Subcutaneous adipose tissue (tissue), 4 donors: Measurements from ENCODE around the gene ARNT2. TPM values are rescaled to one million over a fixed set of nuclear protein-coding genes. Genes with fewer than 3 reads are reported as not detected.

Experiments
- total RNA-seq, 4 donors: library from RNA; depleted of rRNA; stranded (reverse); fragments of >200 nt; gene quantifications; one replicate each; pipeline ENCODE4 v1.1.0, GENCODE V29; 2016
- TF ChIP-seq, protein P1 (sequence below): fragments of 450-650 bp; IDR thresholded peaks from one replicate; pipeline ENCODE4 v1.5.1; 2016; ENCODE audit warnings: low read depth, mild to moderate bottlenecking, control low read depth, antibody characterized with exemption, moderate library complexity

Gene ARNT2
- total RNA-seq, 4 donors from 2014 or later = 0.16 to 4.3 (median 2.3) TPM

DNA sequence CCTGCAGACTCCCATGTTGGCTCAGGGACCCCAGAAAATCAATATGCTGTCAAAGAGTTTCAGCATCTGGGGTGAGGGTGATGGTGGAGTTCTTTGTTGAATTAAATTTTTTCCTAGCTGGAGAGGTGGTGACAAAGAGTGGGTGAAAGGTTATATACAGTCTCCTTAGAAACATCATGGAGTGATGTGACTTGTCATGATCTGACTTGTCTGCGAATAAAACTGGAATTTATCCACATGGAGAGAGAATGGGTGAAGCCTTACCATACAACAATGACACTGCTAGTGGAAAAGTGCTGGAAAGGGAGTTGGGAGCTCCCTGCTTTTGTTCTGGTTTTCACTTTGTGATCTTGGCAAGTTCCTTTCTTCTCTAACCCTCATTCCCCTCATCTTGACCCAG, 75.0 kb downstream of the ARNT2 start:
- TF ChIP-seq, protein P1, sequence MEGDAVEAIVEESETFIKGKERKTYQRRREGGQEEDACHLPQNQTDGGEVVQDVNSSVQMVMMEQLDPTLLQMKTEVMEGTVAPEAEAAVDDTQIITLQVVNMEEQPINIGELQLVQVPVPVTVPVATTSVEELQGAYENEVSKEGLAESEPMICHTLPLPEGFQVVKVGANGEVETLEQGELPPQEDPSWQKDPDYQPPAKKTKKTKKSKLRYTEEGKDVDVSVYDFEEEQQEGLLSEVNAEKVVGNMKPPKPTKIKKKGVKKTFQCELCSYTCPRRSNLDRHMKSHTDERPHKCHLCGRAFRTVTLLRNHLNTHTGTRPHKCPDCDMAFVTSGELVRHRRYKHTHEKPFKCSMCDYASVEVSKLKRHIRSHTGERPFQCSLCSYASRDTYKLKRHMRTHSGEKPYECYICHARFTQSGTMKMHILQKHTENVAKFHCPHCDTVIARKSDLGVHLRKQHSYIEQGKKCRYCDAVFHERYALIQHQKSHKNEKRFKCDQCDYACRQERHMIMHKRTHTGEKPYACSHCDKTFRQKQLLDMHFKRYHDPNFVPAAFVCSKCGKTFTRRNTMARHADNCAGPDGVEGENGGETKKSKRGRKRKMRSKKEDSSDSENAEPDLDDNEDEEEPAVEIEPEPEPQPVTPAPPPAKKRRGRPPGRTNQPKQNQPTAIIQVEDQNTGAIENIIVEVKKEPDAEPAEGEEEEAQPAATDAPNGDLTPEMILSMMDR = no peak

DNA sequence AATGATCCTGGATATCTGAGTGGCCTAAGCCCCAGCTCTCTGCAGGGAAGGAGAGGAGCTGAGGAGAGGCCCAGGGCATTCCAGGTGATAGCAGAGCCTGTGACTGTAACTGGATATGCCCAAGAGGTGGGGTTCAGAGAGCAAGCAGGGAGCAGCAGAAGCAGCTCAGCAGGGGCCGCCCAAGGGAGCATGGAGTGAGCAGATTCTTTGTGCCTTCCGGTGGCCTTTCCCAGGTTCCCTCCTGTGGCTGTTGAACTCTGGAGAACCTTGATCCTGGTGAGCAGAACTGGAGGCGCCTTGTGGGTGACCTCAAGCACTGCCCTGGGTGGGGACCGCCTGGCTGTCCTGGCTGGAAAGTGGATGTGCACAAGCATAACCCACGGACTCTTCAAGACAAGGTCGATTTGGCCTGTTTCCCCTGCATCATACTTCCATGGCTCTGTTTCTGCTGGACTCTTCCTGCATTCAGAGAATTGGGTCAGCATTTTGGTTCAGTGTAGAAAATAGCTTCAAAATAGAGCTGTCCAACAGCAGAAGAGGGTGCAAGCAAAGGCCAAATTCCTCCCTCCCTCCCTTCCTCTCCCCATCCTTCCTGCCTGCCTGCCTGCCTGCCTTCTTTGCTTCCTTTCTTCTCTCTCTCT, 76.1 kb downstream of the ARNT2 start:
- TF ChIP-seq, protein P1 = no peak

DNA sequence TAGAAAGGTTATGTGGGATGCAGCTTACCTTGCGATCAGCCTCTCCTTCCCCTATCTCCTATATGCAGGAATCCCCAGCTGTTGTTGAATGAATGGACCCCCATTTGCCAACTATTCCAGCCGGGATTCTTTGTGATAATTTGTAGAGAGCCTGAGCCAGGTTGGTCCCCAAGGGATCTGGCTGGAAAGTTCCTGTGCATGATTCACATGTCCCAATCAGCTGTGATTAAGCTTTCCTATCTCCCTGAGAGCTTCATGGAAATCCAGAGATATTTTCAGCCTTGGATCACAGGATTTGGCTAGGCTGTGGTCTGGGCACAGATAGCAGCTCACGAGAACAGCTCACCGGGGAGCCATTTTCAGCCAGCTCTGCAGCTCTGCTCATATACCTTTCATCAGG, 76.7 kb downstream of the ARNT2 start:
- TF ChIP-seq, protein P1 = no peak

DNA sequence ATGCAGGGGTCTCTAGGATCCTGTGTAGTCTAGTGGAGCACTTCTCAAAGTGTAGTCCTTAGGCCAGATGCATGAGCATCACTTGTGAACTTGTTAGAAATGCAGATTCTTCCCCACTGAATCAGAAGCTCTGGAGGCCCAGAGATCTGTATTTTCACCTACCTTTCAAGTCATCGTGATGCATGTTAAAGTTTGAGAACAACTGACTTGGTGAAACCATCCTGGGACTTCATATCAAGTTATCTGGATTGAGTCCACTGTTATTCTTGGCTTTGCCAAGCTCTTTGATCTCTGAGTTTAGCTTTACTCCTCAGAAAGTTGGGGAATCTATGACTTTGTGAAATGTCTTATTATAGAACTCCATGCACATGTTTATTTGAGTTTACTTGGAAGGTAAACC, 78.5 kb downstream of the ARNT2 start:
- TF ChIP-seq, protein P1 = no peak

DNA sequence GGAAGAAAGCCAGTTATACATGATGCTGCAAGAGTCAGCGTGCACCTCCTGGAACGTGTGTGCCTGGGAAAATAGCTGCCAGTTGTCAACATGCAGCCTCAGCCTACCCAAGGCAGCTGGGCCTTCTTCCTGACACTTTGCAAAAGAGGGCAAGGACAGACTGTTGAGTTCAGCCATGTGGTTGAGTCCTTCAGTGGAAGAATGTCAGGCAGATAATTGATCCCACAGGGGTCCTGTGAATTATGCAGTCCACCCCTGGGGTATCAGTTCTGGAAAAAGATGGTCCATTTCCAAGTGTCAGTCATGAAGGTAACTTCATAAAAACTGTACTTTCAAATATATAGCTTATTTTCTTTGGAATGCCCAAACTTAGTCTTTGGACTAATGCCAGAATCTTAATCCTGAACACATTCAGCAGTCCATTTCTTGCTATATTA, 79.6 kb downstream of the ARNT2 start:
- TF ChIP-seq, protein P1 = no peak

DNA sequence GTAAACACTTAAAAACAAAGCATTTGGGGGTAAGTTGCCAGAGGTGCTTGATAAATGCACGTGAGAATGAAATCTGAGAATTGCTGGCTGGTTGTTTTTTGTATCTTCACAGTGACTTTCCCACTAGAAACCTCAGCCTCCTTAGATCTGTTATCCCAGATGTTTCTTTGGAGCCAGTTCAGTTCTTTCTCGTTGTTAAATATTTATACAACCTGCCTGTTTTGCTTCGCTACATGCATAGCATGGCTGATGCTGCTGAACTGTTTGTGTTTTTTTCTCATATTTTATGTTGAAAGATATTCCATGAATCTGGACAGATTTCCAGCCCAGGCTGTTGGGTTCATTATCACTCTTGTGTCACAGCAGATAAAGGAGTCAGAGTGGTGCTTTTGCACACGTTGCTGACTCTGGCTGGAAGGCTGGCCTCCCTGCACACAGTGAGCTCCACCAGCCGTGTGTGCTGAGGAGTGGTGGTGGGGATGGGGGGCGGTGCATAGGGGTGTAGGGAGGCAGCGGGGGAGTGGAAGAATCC, 80.2 kb downstream of the ARNT2 start:
- TF ChIP-seq, protein P1 = no peak

DNA sequence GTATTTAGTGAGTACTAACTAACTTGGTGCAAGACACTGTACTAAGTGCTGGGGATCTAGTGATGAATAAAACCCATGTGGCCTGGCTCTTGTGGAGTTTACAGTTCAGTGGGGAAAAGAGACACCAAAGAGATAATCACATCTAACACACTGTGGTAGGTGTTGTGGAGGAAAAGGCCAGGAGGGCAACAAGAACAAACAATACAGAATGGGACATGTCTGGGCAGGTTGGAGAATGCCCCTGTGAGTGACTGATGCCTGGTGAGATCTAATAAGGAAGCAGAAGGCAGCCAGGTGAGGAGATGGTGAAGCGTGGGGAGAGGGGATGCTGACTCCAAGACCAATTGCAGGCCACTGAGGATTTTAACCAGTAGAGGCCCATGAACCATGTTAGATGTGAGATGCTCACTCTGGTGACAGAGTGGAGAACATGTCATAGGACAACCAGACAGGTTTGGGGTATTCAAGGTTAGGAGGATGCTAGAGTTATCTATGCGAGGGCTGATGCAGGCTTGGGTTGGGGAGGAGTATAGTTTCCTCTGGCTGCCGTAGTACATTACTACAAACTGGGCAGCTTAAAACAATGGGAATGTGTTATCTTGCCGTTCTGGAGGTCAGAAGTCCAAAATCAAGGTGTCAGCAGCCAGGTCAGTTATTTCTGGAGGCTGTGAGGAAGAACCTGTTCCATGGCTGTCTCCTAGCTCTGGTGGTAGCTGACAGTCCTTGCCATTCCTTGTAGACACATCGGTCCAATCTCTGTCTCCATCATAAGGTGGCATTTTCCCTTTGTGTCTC, 81.4 kb downstream of the ARNT2 start:
- TF ChIP-seq, protein P1 = no peak
